ENCODE data around the gene PPP2R5B. TPM values are rescaled to one million over a fixed set of nuclear protein-coding genes. Genes with fewer than 3 reads are reported as not detected.

The PPP2R5B gene
- total RNA-seq, 1 experiment from 2014 or later: 18.4 TPM

DNA sequence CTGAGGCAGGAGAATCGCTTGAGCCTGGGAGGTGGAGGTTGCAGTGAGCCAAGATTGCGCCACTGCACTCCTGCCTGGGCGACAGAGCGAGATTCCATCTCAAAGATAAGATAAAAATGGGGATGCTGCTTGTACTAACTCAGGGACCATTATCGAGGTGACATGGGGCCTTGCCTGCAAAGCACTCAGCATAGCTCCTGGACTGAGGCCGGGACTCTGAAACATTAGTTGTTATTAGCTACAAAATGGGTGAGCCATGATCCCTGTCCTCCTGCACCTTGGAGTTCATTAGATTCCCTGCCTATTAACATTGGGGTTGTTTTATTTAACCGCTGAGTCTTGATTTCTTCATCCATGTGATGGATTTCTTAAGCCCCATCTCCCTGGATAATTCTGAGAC lies 5.1 kb downstream of the PPP2R5B start:
- DNase-seq (ENCODE audit: low spot score): no peak

DNA sequence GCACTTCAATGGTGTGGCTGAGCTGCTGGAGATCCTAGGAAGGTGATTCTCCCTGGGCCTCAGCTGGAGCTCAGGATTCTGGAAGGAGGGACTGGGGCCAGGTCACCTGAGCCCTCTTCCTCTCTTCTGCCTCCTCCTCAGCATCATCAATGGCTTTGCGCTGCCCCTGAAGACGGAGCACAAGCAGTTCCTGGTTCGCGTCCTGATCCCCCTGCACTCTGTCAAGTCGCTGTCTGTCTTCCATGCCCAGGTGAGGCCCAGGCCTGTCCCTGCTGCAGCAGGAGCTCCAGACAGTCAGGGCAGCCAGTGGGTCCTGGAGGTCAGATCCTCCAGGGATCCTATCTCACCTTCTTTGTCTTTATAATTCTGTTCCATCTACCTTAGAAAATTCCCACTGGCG lies 5.9 kb downstream of the PPP2R5B start:
- no peak for DNase-seq (ENCODE audit: low spot score)

DNA sequence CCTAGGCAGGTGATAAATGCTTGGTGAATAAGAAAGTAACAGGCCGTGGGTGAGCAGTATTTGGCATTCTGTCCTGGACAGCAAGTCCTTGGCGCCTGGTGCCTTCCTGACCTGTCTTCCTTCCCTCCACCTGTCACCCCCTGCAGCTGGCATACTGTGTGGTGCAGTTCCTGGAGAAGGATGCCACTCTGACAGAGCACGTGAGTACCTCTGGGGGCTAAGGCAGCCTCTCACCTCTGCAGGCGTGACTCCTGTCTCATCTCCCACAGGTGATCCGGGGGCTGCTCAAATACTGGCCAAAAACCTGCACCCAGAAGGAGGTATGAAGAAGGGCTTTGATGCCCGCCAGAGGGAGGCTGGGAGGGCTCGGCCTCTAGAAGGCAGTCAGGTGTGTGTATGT lies 6.8 kb downstream of the PPP2R5B start:
- no peak for DNase-seq (ENCODE audit: low spot score)

DNA sequence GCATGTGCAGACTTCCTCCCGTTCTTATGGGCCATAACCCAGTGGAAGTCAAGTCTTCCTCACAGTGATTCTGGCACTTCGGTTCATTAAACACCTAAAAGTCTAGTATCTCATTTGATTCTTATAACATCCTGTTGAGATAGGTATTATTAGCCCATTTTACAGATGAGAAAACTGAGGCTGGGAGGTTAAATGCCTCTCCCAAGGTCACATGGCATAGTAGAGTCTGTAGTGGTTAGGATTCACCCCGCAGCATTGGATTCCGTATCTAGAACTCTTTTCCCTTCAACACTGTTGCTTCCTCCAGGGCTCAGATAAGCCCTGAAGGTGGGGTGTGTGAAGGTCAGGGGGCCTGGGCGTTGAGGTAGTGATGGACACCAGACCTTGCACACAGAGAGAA lies 7.8 kb downstream of the PPP2R5B start:
- DNase-seq (ENCODE audit: low spot score): no peak

DNA sequence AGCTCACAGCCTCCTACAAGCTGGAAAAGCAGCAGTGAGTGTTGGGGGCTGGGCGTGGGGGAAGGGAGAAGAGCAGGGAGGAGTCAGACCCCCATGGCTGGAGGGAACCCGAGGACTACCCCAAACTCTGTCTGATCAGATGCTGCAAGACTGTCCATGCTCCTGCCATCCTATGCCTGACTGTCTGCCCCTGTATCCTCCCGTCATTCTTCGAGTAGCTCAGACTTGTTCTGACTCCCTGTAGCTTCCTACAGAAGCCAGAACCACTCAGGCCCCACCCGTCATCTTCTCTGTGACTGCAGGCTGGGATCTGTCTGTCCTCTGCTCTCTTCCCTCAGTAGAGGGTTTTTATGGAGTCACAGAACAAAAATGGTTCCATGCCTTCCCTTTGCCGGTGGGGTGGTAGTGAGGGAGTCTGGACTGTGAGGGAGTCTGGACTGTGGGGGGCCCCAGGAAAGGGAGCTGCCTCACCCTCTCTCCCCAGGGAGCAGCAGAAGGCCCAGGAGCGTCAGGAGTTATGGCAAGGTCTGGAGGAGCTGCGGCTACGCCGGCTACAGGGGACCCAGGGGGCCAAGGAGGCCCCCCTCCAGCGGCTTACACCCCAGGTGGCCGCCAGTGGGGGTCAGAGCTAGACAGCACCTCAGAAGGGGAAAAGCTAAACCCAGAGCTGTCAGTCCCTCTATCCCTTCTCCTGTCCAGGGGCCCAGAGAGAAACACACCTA lies 8.9 kb downstream of the PPP2R5B start:
- DNase-seq (ENCODE audit: low spot score): no peak

DNA sequence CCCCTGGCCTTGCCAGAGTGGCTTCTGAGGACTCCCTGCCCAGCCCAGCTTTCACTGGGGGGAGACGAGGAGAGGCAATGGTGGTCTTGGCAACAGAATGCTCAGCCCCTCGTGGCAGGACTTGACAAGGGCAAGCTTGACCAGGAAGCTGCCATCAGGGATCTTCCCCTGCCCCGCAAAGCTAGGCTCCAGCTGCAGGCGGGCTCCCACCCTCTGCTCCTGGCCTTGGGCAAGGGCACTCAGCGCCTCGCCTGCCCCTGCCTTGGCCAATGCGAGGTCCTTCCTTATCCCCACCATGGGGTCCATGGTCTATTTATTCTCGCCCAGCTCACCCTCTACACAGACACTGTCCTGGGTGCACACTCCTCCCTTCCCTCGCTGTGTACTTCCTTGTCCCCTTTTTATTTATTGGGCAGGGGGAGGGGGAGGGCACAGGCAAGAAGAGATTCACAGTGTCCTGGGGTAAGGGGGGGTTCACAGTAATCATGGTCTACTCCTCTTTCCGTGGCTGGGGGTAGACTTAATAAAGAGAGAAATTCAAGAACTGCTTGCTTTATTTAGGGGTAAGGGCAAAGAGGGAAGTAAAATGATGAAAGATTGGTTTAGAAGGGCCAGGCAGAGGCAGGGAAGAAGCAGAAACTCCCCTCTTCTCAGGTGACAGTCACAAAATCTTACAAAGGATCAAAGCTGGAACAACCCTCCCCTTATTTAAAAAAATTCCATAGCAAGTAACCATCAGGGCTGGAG lies 9.6 kb downstream of the PPP2R5B start:
- no peak for DNase-seq (ENCODE audit: low spot score)

DNA sequence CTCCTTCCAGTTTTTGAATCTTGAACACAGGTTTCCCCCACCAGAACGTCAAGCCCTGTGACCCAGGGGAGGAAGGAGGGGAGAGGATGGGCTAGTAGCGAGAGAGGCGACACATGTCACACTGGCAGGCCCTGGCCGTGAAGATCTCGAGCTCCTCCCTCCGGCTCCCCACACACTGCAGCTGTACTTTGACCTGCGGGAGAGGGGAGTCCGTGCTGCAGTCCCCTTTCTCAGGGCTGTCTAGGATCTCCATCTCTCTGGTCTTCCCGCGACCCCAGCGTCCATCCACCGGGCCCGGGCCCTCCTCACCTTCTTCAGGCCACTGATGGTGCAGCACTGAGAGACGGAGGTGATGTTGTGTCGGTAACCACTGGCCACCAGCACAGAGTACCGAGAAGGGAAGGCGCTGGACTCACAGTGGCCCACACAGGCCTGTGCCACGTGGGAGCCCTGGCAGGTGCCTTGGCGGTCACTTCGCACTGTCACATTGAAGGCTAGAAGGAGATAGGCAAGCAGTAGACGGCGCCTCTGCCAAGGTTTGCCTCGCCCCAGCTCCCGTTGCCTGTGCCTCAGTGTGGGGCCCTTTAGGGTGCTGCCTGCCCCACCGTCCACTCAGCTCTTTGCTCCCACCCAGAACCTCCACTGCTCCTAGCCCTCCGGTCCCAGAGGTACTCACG lies 10.3 kb downstream of the PPP2R5B start:
- DNase-seq (ENCODE audit: low spot score): no peak

DNA sequence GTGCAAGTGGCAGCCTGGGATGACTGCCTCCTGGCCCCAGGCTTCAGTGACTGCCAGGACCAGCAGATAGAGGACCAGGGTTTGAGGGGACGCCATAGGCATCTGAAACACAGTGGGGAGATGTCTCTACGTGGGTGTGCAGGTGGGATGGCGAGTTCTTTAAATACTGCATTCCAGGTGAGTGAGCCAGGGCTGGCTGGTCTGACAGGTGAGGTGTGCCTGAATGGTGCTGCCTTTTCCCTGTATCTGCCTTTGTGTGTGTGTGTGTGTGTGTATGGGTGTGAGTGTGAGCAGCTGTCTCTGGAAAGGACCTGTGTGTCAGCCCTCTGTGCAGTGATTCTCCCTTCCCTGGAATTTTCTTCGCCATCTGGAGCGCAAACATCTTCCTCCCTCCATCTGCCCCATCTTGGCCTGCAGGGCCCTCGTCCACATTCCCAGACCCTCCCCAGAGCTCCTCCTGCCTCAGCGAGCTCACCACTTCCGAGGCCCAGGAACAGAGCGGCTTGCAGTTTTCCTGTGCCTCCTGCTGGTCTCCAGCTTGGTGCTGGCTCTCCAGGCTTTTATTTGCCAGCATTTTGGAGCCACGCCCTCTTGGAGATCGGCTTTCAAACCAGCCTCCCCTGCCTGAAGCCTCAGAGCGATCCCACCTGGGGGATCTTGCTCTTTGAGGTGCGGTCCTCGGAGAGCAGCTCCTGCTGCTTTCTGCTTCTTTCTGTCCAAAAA lies 11.0 kb downstream of the PPP2R5B start, which contains the start of gene GPHA2:
GPHA2 (minus strand) TSS at position 535 of the 723 bp plus-strand sequence; CDS start at position 102, 433 bp downstream.
- DNase-seq (ENCODE audit: low spot score): no peak

DNA sequence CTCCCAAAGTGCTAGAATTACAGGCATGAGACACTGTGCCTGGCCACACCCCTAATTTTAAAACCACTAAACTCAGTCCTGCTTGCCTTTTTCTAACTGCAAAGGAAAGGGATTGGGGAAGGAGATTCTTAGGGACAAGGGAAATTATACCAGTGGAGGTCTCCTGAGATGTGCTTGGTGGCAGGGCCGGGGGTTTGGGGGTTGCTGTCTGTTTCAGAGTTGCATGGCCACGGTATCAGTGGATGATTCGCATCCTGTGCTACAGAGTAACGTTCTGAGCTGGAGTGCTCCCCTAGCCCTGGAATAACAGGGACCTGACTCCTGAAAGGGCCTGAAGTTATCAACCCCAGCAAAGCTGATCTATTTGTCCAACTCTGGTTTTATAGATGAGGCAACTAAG lies 12.1 kb downstream of the PPP2R5B start:
- no peak for DNase-seq (ENCODE audit: low spot score)

DNA sequence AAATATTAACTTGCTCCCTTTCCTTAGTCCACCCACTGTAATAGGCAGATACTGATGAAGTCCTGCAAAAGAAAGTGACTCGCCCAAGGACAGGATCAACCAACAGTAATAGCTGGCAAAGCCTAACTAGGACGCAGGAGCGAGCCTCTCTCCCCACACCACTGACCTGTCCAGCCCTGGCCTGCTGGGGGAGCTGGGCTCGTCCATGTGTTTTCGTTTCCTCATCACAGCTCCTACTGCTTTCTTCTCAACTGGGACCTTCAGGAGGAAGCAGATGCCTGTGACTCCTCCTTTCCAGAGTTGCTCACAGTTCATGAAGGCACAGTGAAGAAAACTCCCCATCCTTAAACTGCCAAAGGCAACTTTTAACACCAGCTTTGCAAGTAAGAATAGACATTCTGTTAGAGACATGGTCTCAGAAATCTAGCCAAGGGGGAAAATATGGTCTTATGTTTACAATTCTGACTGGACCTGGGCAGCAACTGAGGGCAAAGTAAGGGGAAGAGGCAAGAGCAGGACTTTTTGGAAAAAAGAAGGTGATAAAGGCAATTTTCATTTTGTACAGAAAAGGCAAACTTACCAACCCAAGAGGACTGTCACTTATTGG lies 22.8 kb downstream of the PPP2R5B start:
- no peak for DNase-seq (ENCODE audit: low spot score)

DNA sequence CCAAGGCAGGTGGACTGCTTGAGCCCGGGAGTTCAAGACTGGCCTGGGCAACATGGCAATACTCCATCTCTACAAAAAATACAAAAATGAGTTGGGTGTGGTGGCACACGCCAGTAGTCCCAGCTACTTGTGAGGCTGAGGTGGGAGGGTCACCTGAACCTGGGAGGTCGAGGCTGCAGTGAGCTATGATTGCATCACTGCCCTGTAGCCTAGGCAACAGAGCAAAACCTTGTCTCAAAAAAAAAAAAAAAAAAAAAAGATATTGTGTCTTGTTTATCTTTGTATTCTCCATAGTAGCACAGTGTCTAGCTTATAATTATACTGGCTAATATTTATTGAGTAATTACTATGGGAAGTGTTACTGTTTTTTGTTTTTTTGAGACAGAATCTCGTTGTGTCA lies 27.0 kb downstream of the PPP2R5B start:
- no peak for DNase-seq (ENCODE audit: low spot score)

DNA sequence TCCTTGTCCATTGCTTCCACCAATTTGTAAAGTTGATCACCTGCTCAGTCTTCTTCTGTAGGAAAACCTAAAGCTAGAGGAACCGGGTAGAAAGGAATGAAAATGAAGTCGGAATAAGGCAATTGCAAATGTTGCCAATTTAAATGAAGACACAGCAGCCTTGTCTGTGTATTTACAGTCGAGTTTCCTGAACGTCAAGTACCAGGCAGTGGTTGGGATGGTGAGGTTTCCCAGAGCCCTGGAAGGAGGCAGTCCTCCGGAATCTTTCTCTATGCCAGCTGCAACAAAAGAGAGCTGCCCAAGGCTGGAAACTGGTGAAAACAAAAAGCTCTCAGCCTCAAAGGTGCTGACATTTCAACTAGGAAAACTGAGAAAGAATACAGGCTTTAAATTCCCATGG lies 29.7 kb downstream of the PPP2R5B start:
- no peak for DNase-seq (ENCODE audit: low spot score)

DNA sequence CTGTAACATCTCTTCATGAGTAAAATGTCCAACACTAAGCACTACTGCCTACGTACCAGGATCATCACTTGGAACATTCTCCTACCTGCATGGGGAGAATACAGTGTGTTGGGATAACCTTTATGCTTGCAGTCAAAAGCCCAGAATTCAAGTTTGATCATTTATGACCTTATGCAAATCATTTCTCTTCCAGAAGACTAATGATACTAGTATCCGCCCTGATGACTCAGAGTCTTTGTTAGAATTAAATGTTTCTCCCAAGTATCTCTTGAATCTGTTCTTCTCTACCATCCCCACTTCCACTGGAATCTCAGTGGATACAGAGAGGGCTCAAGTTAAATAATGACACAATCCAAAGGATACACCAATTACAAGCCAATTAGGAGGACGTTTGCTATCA lies 35.0 kb downstream of the PPP2R5B start:
- no peak for DNase-seq (ENCODE audit: low spot score)

DNA sequence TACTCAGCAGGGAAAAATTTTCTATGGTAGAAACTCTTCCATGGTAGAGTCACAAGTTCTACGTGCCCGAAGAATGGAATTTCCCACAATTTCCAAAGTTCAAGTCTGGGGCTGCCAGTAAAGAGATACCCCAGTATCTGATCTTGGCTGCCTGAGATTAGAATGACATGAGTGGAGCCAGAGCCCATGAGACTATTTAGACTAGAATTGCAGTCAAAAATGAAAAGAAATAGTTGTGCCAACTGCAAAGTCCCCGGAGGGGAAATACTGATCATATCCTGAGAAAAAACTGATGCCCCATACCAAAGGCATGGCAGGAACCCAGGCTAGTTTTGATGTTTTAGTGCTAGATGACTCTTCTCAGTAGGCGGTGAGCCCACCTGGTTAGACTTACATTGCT lies 36.2 kb downstream of the PPP2R5B start:
- no peak for DNase-seq (ENCODE audit: low spot score)

DNA sequence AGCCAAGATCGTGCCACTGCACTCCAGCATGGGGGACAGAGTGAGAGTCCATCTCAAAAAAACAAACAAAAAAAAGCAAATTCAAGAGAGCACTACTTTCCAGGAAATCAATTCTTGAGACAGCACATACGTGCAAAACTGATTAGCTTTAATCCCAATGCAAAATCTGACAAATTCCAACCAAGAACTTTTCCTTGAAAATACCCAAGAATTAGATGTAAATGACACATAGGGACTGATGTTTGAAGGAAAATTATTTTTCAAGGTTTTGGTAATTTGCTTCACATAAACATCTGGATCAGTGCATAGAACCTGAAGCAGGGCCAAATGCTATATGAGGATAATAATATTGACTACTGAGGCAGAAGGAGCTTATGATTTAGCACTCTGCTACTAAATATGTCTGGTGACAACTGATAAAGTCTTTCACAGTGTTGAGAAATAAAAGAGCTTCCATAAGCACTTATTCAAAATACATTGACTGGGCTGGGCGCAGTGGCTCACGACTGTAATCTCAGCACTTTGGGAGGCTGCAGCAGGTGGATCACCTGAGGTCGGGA lies 38.7 kb downstream of the PPP2R5B start:
- DNase-seq (ENCODE audit: low spot score): no peak

DNA sequence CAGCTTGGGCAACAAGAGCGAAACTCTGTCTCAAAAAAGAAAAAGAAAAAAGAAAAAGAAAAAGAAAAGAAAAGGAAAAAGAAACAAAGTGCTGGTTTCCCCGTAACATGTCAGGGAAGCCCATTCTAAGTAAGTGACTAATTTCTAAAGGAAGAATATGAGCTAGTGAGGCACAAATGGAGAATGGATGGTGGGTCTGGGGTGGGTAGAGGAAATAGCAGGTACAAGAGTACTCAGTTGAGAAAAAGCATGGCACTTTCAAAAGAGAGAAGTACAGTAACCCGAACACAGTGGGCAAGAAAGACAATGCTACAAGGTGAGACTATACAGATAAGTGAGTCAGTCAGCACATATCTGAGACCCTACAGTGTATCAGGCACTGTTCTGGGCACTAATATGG lies 42.9 kb downstream of the PPP2R5B start:
- no peak for DNase-seq (ENCODE audit: low spot score)

DNA sequence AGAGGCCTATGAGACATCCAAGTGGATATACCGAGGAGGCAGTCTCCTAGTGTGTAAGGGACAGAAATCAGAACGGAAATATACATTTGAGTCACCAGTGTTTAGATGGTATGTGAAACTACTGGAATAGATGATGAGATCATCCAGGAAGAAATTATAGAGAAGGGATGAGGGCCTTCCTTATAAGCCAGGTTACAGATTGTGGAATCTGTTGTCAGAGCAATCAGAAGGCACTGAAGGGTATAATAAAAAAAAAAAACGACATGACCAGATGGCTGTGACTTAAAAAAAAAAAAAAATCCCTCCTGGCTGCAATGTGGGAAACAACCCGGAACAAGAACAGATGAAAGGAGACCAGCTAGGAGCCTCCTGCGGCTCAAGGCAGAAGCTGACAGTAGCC lies 44.7 kb downstream of the PPP2R5B start:
- DNase-seq (ENCODE audit: low spot score): peak; percentile 57

DNA sequence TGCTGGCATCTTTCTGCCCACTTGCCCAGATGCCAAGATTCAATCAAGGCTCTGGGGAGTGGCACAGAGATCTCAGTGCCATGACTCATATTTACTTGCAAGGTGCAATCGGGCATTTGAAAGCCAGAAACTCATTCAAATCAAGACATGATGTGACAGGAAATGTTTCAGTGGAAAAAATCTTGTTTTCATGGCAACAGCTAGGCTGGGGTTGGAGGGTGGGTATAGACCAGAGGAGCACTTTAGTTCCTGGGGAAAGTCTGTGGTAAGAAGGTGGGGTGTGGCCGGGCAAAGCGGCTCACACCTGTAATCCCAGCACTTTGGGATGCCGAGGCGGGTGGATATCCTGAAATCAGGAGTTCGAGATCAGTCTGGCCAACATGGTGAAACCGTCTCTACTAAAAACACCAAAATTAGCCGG lies 46.3 kb downstream of the PPP2R5B start:
- peak; percentile 58 for DNase-seq (ENCODE audit: low spot score)

DNA sequence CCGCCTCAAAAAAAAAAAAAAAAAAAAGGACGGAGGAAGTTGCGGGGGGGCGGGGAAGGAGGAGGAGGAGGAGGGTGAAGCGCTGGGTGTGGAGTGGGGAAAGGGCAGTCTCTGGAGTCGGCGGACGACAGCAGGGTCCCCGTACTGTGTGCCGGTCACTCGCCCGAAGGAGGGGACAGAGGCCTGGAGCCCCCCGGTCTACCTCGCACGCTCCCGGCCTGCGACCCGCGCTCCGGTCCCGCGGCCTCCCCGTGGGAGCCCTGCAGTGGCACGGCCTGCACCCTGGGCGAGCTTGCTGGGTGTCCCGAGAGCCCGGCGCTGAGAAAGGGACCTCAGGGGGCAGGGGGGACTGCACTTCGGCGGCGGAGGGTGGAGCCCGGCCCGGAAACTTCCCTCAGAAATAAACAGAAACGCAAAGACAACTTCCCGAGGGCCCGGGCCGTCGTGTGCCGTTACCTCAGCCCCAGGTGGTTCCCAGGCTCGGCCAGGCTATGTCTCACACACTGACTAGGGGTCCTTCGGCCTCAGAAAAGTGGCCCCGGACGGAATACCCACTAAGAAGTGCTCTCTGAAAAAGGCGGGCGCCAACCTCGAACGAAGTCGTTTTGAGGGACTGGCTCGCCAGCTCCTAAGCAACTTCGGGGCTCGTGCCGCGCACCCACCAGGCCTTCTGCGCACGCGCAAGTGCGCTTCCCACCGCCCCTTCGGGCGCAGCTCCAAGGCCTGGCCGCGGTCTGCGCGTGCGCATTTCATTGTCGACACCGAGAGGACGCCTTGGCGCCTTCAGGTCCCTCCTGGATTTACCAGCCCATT lies 47.1 kb downstream of the PPP2R5B start, which contains the start of gene MAJIN:
MAJIN (minus strand) TSS at position 688 of the 813 bp plus-strand sequence. CDS start 12,703 bp downstream, outside the sequence.
- no peak for DNase-seq (ENCODE audit: low spot score)

DNA sequence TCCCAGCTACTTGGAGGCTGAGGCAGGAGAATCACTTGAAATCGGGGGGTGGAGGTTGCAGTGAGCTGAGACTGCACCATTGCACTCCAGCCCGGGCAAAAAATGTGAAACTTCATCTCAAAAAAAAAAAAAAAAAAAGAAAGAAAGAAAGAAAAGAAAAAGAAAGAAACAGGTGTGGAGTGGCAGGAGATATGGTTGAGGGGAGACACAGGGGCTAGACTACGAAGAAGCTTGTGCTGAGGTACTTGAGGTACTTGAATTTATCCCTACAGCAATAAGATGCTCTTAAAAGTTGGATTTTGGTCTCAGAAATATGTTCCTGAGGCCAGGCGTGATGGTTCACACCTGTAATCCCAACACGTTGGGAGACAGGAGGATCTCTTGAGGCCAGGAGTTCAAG lies 49.6 kb downstream of the PPP2R5B start:
- no peak for DNase-seq (ENCODE audit: low spot score)
